SK-N-SH (cell line): Measurements from ENCODE around the gene RAB7B. TPM values are rescaled to one million over a fixed set of nuclear protein-coding genes. Genes with fewer than 3 reads are reported as not detected.

Source experiments
- CTCF ChIA-PET: fragments of 300-600, 350-600 bp; formaldehyde crosslinking; extraction: SDS; loops from one replicate; lab custom pipeline; 2021; lab: Yijun Ruan, JAX
- POLR2A ChIA-PET: fragments of 350-600 bp; sonication (Branson Sonifier 250); formaldehyde crosslinking; extraction: SDS; loops from one replicate; lab custom pipeline; 2020; ENCODE audit warnings: antibody characterized with exemption, inconsistent platforms; lab: Yijun Ruan, JAX
- DNase-seq: peaks from one replicate; pipeline ENCODE4 v3.0.0; 2012
- H2AFZ ChIP-seq: fragments of 200-600 bp; sonication (generic); 2 replicates; pipeline ENCODE4 v1.8.1; 2016; ENCODE audit warnings: antibody characterized with exemption, mild to moderate bottlenecking, low read depth
- H3F3A ChIP-seq: fragments of 200-600 bp; sonication (generic); replicated peaks from 2 replicates; pipeline ENCODE3; 2016; ENCODE audit warnings: antibody characterized with exemption, mild to moderate bottlenecking; ENCODE audit not compliant: insufficient read depth
- H3K27ac ChIP-seq, 2 experiments: fragments of 200-500 bp in 1 of 2; fragments of 200-600 bp in 1 of 2; sonication (Bioruptor generic) in 1 of 2; sonication (generic), shearing (Covaris generic) in 1 of 2; 2 replicates each; pipeline versions ENCODE4 v1.5.1 to v1.6.1; 2014 to 2016; ENCODE audit warnings: low read depth in 2 of 2, inconsistent platforms in 1 of 2, low read length in 1 of 2, mild to moderate bottlenecking in 1 of 2, mixed read lengths in 1 of 2
- H3K27me3 ChIP-seq: fragments of 200-600 bp; sonication (generic), shearing (Covaris generic); 2 replicates; pipeline ENCODE4 v1.6.1; 2016; ENCODE audit warnings: mixed run types; ENCODE audit not compliant: insufficient read depth
- H3K36me3 ChIP-seq, 2 experiments: fragments of 200-500 bp in 1 of 2; fragments of 200-600 bp in 1 of 2; sonication (Bioruptor generic) in 1 of 2; sonication (generic) in 1 of 2; replicated peaks in 1 of 2; 2 replicates each; pipeline versions ENCODE3 to v1.5.1; 2014 to 2016; ENCODE audit warnings: low read length in 1 of 2, mild to moderate bottlenecking in 1 of 2; ENCODE audit not compliant: insufficient read depth in 2 of 2, control insufficient read depth in 1 of 2
- H3K4me1 ChIP-seq, 2 experiments: fragments of 200-500 bp in 1 of 2; fragments of 200-600 bp in 1 of 2; sonication (Bioruptor generic) in 1 of 2; sonication (generic), shearing (Covaris generic) in 1 of 2; 2 replicates each; pipeline versions ENCODE4 v1.5.1 to v1.6.1; 2014 to 2016; ENCODE audit warnings: low read depth in 1 of 2, low read length in 1 of 2, mixed run types in 1 of 2; ENCODE audit not compliant: insufficient read depth in 2 of 2, control insufficient read depth in 1 of 2
- H3K4me2 ChIP-seq: fragments of 200-600 bp; sonication (generic), shearing (Covaris generic); 2 replicates; pipeline ENCODE4 v1.6.1; 2017; ENCODE audit warnings: mixed run types
- H3K4me3 ChIP-seq, 2 experiments: fragments of 200-500 bp in 1 of 2; fragments of 200-600 bp in 1 of 2; sonication (Bioruptor generic) in 1 of 2; sonication (generic), shearing (Covaris generic) in 1 of 2; 2 replicates each; pipeline versions ENCODE4 v1.5.1 to v1.8.1; 2014 to 2016; ENCODE audit warnings: low read depth in 2 of 2, inconsistent platforms in 1 of 2, low read length in 1 of 2, mild to moderate bottlenecking in 1 of 2, mixed read lengths in 1 of 2, moderate library complexity in 1 of 2
- H3K79me2 ChIP-seq: fragments of 200-600 bp; sonication (generic); 2 replicates; pipeline ENCODE4 v1.8.1; 2017; ENCODE audit warnings: mild to moderate bottlenecking; ENCODE audit not compliant: insufficient read depth
- H3K9ac ChIP-seq: fragments of 200-600 bp; sonication (generic); 2 replicates; pipeline ENCODE4 v1.6.1; 2017; ENCODE audit warnings: mixed run types
- H3K9me2 ChIP-seq: fragments of 200-600 bp; sonication (generic); 2 replicates; pipeline ENCODE4 v1.6.1; 2017; ENCODE audit warnings: mixed run types
- H3K9me3 ChIP-seq: fragments of 200-600 bp; sonication (generic); 2 replicates; pipeline ENCODE4 v1.6.1; 2017; ENCODE audit warnings: mixed run types, mild to moderate bottlenecking, moderate library complexity
- H4K20me1 ChIP-seq: fragments of 200-600 bp; sonication (generic); 2 replicates; pipeline ENCODE4 v1.6.1; 2017; ENCODE audit warnings: mild to moderate bottlenecking, mixed run types; ENCODE audit not compliant: insufficient read depth
- EP300 ChIP-seq, 2 experiments: IDR thresholded peaks; 2 replicates each; pipeline versions ENCODE4 v1.4.0 to v1.6.1; 2012; ENCODE audit warnings: borderline replicate concordance in 1 of 2, low read depth in 1 of 2, low read length in 1 of 2
- EZH2phosphoT487 ChIP-seq: fragments of 200-600 bp; sonication (generic); IDR thresholded peaks from 2 replicates; pipeline ENCODE4 v1.6.1; 2017; ENCODE audit warnings: low read depth, mixed run types, mild to moderate bottlenecking, antibody characterized with exemption, moderate library complexity, borderline replicate concordance
- GABPA ChIP-seq: IDR thresholded peaks from 2 replicates; pipeline ENCODE4 v1.4.0; 2012; ENCODE audit warnings: low read depth, mild to moderate bottlenecking
- JUND ChIP-seq: IDR thresholded peaks from 2 replicates; pipeline ENCODE4 v1.4.0; 2012
- MAX ChIP-seq: IDR thresholded peaks from 2 replicates; pipeline ENCODE4 v1.4.0; 2012; ENCODE audit warnings: low read depth
- POLR2AphosphoS5 ChIP-seq: IDR thresholded peaks from 2 replicates; pipeline ENCODE4 v1.6.1; 2012; ENCODE audit warnings: low read depth, low read length
- RAD21 ChIP-seq: IDR thresholded peaks from 2 replicates; pipeline ENCODE4 v1.6.1; 2012; ENCODE audit warnings: mild to moderate bottlenecking, low read length
- RCOR1 ChIP-seq: fragments of 150-350 bp; IDR thresholded peaks from 2 replicates; pipeline ENCODE4 v1.6.1; 2017; ENCODE audit warnings: antibody characterized with exemption, low read length
- RFX5 ChIP-seq: IDR thresholded peaks from 2 replicates; pipeline ENCODE4 v1.6.1; 2012; ENCODE audit warnings: mild to moderate bottlenecking, improper control_type of control experiment, low read length
- SIN3A ChIP-seq: IDR thresholded peaks from 2 replicates; pipeline ENCODE4 v1.6.1; 2012; ENCODE audit warnings: low read depth, mild to moderate bottlenecking, low read length, moderate library complexity, borderline replicate concordance
- SMC3 ChIP-seq: IDR thresholded peaks from 2 replicates; pipeline ENCODE4 v1.6.1; 2012; ENCODE audit warnings: low read depth, low read length, improper control_type of control experiment
- TAF1 ChIP-seq: IDR thresholded peaks from 2 replicates; pipeline ENCODE4 v1.6.1; 2012; ENCODE audit warnings: low read depth, mild to moderate bottlenecking, low read length, moderate library complexity, borderline replicate concordance
- TCF12 ChIP-seq: IDR thresholded peaks from 2 replicates; pipeline ENCODE4 v1.4.0; 2012
- USF1 ChIP-seq: IDR thresholded peaks from 2 replicates; pipeline ENCODE4 v1.4.0; 2012; ENCODE audit warnings: low read depth, borderline replicate concordance
- ZBTB33 ChIP-seq: IDR thresholded peaks from 2 replicates; pipeline ENCODE4 v1.4.0; 2012; ENCODE audit warnings: low read depth, borderline replicate concordance
- WGBS: methylation state at CpG from one replicate; pipeline ENCODE4 v1.1.6; 2017; ENCODE audit warnings: low lambda C conversion rate; 5-methylcytosine and 5-hydroxymethylcytosine counted together
- polyA plus RNA-seq, 3 experiments: library from polyadenylated mRNA; depleted of rRNA; stranded (reverse); fragments of >200 nt; gene quantifications; 2 replicates each; pipeline ENCODE4 v1.2.3, GENCODE V29; 2012
- TF ChIP-seq, protein P1 (sequence below): IDR thresholded peaks from 2 replicates; pipeline ENCODE4; 2012

RAB7B gene
- polyA plus RNA-seq, 1 of the 3 experiments (the other 2 are of a cell fraction), result 0.15 TPM

DNA sequence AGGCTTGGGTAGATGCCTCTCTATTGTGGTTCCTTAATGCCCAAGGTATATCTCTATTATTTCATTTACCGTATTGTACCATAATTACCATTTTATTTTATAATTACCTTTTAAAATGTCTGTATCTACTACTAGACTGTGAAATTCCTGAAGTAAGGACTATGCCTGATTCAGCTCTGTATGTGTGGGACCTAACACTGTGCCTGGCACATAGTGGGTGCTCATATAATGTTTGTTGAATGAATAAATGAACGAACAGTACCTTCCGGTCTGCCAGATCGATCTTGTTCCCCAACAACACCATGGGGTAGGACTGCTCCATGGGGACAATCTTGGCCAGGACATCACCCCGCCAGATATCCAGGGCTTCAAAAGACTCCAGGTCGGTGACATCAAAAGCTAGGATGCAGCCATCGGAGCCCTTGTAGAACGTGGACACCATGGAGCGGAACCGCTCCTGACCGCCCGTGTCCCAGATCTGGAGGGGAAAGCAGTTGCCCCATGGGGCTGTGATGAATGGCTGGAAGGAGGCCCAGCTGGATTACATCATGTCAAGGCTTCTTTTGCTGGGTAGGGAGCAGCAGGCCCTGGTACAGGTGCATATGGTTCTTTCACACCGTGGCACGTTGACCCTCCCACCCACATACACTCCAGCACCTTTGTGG lies 10.8 kb downstream of the RAB7B start:
- no peak overlapping the region for H2AFZ ChIP-seq
- H3K4me3 ChIP-seq, result no peak overlapping the region
- POLR2A ChIA-PET, result interaction anchor here (0.6 kb wide), 1 partner anchor 747 kb away, joined by 3 read pairs; no protein-coding TSS in a partner anchor
- no peaks in the 10 kb centered on the region for H3K9me2 ChIP-seq
- no peaks in the 10 kb centered on the region; the same call in 1 of the 2 replicates for H3K27me3 ChIP-seq
- H3K9me3 ChIP-seq, result no peaks in the 10 kb centered on the region
- CTCF ChIA-PET, result interaction anchor here (0.6 to 6.2 kb wide), 8 partner anchors 8 to 201 kb away, joined by 3 to 41 read pairs (median 4); no protein-coding TSS in a partner anchor
- H3K4me1 ChIP-seq, result no peaks in the 10 kb centered on the region
- H3K4me2 ChIP-seq, result no peak overlapping the region
- DNase-seq, result no peak
- no peaks in the 10 kb centered on the region for H3K36me3 ChIP-seq
- no peak overlapping the region for H3K27ac ChIP-seq
- no peaks in the 10 kb centered on the region for H3F3A ChIP-seq
- TF ChIP-seq GABPA, result no peak
- no peaks in the 10 kb centered on the region for H3K79me2 ChIP-seq
- H4K20me1 ChIP-seq, result no peaks in the 10 kb centered on the region
- H3K9ac ChIP-seq, result no peak overlapping the region
- WGBS, result 82% methylated on average over 14 of the region's 14 CpGs

DNA sequence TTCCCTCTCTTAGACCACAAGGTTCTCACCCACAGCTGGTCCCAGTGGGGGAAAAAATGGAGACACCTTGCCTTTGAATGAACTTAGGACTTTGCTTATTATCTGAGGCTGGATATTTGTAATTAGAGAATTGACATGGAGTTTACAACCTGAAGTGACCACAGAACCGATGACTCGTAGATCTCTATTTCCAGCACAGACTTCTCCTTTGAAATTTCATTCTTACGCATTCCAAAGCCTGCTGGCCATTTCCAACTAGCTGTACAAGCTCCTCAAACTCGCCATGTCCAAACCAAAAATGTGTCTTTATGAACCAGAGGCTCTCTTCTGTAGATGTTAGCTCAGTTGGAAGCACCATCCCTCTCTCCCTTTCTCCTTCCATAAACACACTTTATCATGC lies 12.0 kb downstream of the RAB7B start:
- Histone ChIP-seq H3K79me2 (no peaks in the 10 kb centered on the region), H3K27me3 (no peaks in the 10 kb centered on the region; the same call in 1 of the 2 replicates), H3K27ac (no peak overlapping the region), H3K4me1 (no peaks in the 10 kb centered on the region; a peak in 1 of 4 replicates), H3K9ac (no peak overlapping the region), H3K9me2 (no peaks in the 10 kb centered on the region), H3K36me3 (no peaks in the 10 kb centered on the region), H3K9me3 (no peaks in the 10 kb centered on the region), H3K4me3 (no peak overlapping the region), H3K4me2 (no peak overlapping the region), H4K20me1 (no peaks in the 10 kb centered on the region), H2AFZ (no peak overlapping the region), H3F3A (no peaks in the 10 kb centered on the region)
- TF ChIP-seq TCF12 (no peak), RCOR1 (no peak), RFX5 (no peak), EP300 (IDR thresholded peaks at IDR 0.05; ENCODE audit: borderline replicate concordance in 1 of 2, low read depth in 1 of 2, low read length in 1 of 2) (no peak), EZH2phosphoT487 (no peak), POLR2AphosphoS5 (no peak), SIN3A (no peak), SMC3 (no peak), RAD21 (no peak), MAX (no peak), JUND (no peak), TAF1 (no peak), USF1 (no peak), ZBTB33 (no peak)
- TF ChIP-seq, protein P1, sequence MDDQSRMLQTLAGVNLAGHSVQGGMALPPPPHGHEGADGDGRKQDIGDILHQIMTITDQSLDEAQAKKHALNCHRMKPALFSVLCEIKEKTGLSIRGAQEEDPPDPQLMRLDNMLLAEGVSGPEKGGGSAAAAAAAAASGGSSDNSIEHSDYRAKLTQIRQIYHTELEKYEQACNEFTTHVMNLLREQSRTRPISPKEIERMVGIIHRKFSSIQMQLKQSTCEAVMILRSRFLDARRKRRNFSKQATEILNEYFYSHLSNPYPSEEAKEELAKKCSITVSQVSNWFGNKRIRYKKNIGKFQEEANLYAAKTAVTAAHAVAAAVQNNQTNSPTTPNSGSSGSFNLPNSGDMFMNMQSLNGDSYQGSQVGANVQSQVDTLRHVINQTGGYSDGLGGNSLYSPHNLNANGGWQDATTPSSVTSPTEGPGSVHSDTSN, result no peak
- ChIA-PET POLR2A (no interaction called here), CTCF (interaction anchor here (1.0 to 6.2 kb wide), 5 partner anchors 11 to 200 kb away, joined by 3 to 41 read pairs (median 4); no protein-coding TSS in a partner anchor)
- no peak for DNase-seq
- 44% methylated on average over 4 of the region's 4 CpGs for WGBS
